ENCODE measurements around the gene NT5DC2.

NT5DC2 gene

DNA sequence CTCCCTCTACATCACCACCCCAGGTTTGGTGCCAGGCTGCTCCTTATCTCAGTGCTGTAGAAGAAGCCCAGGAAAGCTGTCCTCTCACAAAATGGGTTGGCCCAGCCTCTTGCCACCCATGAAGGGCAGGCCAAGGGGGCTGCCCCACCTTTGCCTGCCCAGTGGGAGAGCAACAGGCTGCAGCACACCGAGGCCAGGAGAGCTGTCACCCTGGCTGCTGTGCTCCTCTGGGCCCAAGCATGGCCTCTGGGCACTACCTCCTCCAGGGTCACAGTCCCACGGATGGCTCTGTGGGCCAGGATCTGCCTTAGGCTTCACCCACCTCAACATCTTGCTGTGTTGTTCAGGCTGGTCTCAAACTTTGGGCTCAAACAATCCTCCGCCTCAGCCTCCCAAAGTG lies 44.9 kb downstream of the NT5DC2 start:
- no peak overlapping the region for H3K4me3 ChIP-seq (ENCODE audit: low read length)
- H3K9me3 ChIP-seq (replicated peaks; ENCODE audit: low read length), result no peaks in the 10 kb centered on the region
- H3K4me1 ChIP-seq (ENCODE audit: control insufficient read depth, insufficient read depth, low read length), result no peaks in the 10 kb centered on the region
- H3K9ac ChIP-seq (ENCODE audit: low read depth, low read length), result no peak overlapping the region
- peaks cover 76% of the 10 kb centered on the region for H3K36me3 ChIP-seq (ENCODE audit: insufficient read depth, low read length)
- no peak overlapping the region for H3K4me2 ChIP-seq (ENCODE audit: low read length)
- H3K27me3 ChIP-seq (ENCODE audit: control insufficient read depth, insufficient read depth, low read length), result no peaks in the 10 kb centered on the region

DNA sequence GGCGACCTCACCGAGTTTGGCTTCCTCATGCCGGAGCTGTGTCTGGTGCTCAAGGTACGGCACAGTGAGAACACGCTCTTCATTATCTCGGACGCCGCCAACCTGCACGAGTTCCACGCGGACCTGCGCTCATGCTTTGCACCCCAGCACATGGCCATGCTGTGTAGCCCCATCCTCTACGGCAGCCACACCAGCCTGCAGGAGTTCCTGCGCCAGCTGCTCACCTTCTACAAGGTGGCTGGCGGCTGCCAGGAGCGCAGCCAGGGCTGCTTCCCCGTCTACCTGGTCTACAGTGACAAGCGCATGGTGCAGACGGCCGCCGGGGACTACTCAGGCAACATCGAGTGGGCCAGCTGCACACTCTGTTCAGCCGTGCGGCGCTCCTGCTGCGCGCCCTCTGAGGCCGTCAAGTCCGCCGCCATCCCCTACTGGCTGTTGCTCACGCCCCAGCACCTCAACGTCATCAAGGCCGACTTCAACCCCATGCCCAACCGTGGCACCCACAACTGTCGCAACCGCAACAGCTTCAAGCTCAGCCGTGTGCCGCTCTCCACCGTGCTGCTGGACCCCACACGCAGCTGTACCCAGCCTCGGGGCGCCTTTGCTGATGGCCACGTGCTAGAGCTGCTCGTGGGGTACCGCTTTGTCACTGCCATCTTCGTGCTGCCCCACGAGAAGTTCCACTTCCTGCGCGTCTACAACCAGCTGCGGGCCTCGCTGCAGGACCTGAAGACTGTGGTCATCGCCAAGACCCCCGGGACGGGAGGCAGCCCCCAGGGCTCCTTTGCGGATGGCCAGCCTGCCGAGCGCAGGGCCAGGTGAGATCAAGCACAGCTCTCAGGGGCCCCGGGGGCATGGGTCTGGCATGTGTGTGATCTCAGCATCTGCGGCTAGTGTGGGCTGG lies 45.6 kb downstream of the NT5DC2 start:
- H3K36me3 ChIP-seq (ENCODE audit: insufficient read depth, low read length), result peaks cover 79% of the 10 kb centered on the region
- no peak overlapping the region for H3K4me3 ChIP-seq (ENCODE audit: low read length)
- H3K9me3 ChIP-seq (replicated peaks; ENCODE audit: low read length), result no peaks in the 10 kb centered on the region
- no peak overlapping the region for H3K4me2 ChIP-seq (ENCODE audit: low read length)
- no peak overlapping the region for H3K9ac ChIP-seq (ENCODE audit: low read depth, low read length)
- no peaks in the 10 kb centered on the region for H3K4me1 ChIP-seq (ENCODE audit: control insufficient read depth, insufficient read depth, low read length)
- H3K27me3 ChIP-seq (ENCODE audit: control insufficient read depth, insufficient read depth, low read length), result no peaks in the 10 kb centered on the region

GRCh38 chr3:52487050-52487787 lies 46.4 kb downstream of the NT5DC2 start:
- Histone ChIP-seq H3K4me1 (ENCODE audit: control insufficient read depth, insufficient read depth, low read length) (no peaks in the 10 kb centered on the region), H3K4me3 (ENCODE audit: low read length) (no peak overlapping the region), H3K4me2 (ENCODE audit: low read length) (no peak overlapping the region), H3K27me3 (ENCODE audit: control insufficient read depth, insufficient read depth, low read length) (no peaks in the 10 kb centered on the region), H3K36me3 (ENCODE audit: insufficient read depth, low read length) (peaks cover 79% of the 10 kb centered on the region), H3K9ac (ENCODE audit: low read depth, low read length) (no peak overlapping the region), H3K9me3 (replicated peaks; ENCODE audit: low read length) (no peaks in the 10 kb centered on the region)

DNA sequence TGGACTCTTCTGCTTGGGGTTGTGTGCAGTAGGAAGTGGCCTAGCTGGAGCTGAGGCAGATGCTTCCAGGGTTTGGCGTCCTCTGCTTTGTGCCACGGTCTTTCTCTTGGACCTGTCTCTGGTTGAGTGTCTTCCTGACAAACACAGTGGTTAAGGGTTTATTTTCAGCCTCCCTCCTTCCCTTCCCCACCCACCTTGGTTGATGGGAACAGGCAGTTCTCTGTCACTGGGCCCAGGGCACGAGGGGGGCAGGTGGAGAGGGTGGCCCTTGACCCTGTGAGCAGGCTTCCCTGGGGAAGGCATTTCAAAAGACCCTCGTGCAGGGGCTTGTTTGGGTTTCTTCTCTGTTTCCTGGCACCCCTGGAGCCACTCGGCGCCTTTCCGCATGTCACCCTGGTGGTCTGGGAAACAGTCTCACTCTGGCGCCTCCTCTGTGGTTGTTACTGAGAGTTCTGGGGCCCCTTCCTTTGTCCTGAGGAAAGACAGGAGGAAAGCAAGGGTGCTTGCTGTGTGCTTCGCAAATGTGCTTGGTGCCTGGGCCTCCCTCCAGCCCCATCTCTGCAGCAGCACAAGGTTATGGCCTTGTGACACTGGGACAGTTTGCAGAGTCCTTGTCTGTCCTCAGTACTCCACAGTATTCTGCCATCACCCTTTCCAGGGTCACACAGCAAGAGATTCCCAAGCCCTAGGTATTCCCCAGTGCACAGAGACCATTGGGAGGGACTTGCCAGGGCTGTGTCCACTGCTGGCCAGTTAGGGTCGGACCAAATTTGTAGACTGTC lies 48.8 kb downstream of the NT5DC2 start:
- H3K9ac ChIP-seq (ENCODE audit: low read depth, low read length), result no peak overlapping the region
- H3K9me3 ChIP-seq (replicated peaks; ENCODE audit: low read length), result no peaks in the 10 kb centered on the region
- no peak overlapping the region for H3K4me2 ChIP-seq (ENCODE audit: low read length)
- H3K4me1 ChIP-seq (ENCODE audit: control insufficient read depth, insufficient read depth, low read length), result no peaks in the 10 kb centered on the region
- H3K4me3 ChIP-seq (ENCODE audit: low read length), result no peak overlapping the region
- peaks cover 79% of the 10 kb centered on the region for H3K36me3 ChIP-seq (ENCODE audit: insufficient read depth, low read length)
- H3K27me3 ChIP-seq (ENCODE audit: control insufficient read depth, insufficient read depth, low read length), result no peaks in the 10 kb centered on the region

GRCh38 chr3:52483577-52484381 lies 49.9 kb downstream of the NT5DC2 start:
- Histone ChIP-seq H3K9me3 (replicated peaks; ENCODE audit: low read length) (no peaks in the 10 kb centered on the region), H3K36me3 (ENCODE audit: insufficient read depth, low read length) (peaks cover 79% of the 10 kb centered on the region), H3K9ac (ENCODE audit: low read depth, low read length) (no peak overlapping the region), H3K4me1 (ENCODE audit: control insufficient read depth, insufficient read depth, low read length) (no peaks in the 10 kb centered on the region), H3K27me3 (ENCODE audit: control insufficient read depth, insufficient read depth, low read length) (no peaks in the 10 kb centered on the region), H3K4me3 (ENCODE audit: low read length) (no peak overlapping the region), H3K4me2 (ENCODE audit: low read length) (no peak overlapping the region)

GRCh38 chr3:52483081-52483480 lies 50.6 kb downstream of the NT5DC2 start:
- Histone ChIP-seq H3K27me3 (ENCODE audit: control insufficient read depth, insufficient read depth, low read length) (no peaks in the 10 kb centered on the region), H3K9ac (ENCODE audit: low read depth, low read length) (no peak overlapping the region), H3K36me3 (ENCODE audit: insufficient read depth, low read length) (peaks cover 82% of the 10 kb centered on the region), H3K4me2 (ENCODE audit: low read length) (no peak overlapping the region), H3K9me3 (replicated peaks; ENCODE audit: low read length) (no peaks in the 10 kb centered on the region), H3K4me1 (ENCODE audit: control insufficient read depth, insufficient read depth, low read length) (no peaks in the 10 kb centered on the region), H3K4me3 (ENCODE audit: low read length) (no peak overlapping the region)

DNA sequence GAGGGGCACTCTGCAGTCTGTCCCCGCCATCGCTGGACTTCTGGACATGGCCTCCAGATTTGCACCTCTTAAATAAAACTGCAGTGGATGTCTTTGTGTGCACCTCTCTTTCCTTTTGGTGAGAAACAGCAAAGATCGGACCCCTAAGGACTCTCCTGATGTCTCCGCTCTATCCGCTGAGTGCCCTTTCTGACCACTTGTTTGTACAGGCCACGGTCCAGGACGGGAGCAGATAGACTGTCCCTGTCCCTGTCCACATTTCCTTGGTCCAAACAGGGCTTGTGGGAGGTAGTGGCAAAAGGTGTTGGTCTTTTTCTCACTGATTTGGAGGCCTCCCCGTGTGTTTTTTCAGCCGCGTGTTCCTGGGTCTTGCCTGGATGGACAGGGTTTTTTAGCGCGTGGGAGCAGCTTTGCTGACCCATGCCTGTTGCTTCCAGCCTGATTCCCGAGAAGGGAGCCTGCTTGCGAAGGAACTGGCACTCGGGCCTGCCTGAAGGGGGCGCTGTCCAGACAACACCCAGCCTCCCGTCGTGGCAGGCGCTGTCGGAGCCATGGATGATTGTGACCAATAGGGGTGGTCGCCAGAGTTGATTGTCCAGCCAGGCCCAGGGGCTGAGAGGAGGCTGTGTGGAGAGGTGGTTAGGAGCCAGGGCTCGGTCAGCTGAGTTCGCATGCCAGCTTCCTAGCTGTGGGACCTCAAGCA lies 51.7 kb downstream of the NT5DC2 start:
- Histone ChIP-seq H3K9me3 (replicated peaks; ENCODE audit: low read length) (no peaks in the 10 kb centered on the region), H3K9ac (ENCODE audit: low read depth, low read length) (no peak overlapping the region), H3K36me3 (ENCODE audit: insufficient read depth, low read length) (peaks cover 82% of the 10 kb centered on the region), H3K4me3 (ENCODE audit: low read length) (no peak overlapping the region), H3K4me1 (ENCODE audit: control insufficient read depth, insufficient read depth, low read length) (no peaks in the 10 kb centered on the region), H3K4me2 (ENCODE audit: low read length) (no peak overlapping the region), H3K27me3 (ENCODE audit: control insufficient read depth, insufficient read depth, low read length) (no peaks in the 10 kb centered on the region)

DNA sequence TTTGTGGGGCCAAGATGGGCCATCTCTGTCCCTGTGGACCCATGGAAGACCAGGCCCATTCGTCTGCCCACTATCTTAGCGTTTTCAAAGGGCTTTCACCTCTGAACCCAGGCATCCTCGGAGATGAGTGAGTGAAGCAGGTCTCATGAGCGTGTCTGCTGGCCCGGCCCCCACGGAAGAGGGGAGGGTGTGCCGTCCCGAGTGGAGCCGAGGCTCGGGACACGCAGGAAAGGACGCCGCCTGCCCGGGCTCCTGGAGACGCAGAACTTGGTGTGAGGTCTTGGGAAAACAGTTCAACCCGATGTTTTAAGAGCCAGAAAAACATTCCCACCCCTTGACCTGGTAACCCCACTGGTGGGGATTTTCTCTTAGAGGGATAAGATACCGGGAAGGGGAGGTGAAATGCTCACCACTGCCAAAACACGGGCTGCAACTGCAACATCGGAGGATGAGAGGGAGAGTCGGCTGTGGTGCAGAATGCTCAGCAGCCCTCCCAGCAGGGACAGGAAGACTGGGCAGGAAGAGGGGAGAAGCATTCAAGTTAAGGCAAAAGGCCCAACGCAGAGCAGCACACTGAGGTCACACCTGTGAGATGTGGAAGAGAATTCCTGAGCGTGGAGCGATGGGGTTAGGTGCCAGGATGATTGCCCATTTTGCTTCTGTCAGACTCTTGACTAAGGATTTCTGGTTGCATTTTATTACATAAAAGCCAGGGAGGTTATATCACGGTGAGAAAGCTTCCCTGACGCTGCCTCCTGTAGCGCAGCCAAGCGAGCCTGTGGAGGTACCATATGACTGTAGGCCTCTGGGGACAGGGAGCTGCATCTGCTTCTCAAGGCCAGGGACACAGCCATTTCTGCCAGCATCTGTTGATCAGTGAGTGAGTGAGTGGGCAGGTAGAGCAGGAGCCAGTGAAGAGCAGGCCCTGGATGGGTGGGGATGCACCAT lies 52.6 kb downstream of the NT5DC2 start:
- H3K4me3 ChIP-seq (ENCODE audit: low read length), result no peak overlapping the region
- H3K4me2 ChIP-seq (ENCODE audit: low read length), result no peak overlapping the region
- no peaks in the 10 kb centered on the region for H3K27me3 ChIP-seq (ENCODE audit: control insufficient read depth, insufficient read depth, low read length)
- no peaks in the 10 kb centered on the region for H3K9me3 ChIP-seq (replicated peaks; ENCODE audit: low read length)
- no peak overlapping the region for H3K9ac ChIP-seq (ENCODE audit: low read depth, low read length)
- H3K4me1 ChIP-seq (ENCODE audit: control insufficient read depth, insufficient read depth, low read length), result no peaks in the 10 kb centered on the region
- H3K36me3 ChIP-seq (ENCODE audit: insufficient read depth, low read length), result peaks cover 84% of the 10 kb centered on the region

GRCh38 chr3:52479877-52480575 lies 53.6 kb downstream of the NT5DC2 start:
- Histone ChIP-seq H3K36me3 (ENCODE audit: insufficient read depth, low read length) (peaks cover 84% of the 10 kb centered on the region), H3K9me3 (replicated peaks; ENCODE audit: low read length) (no peaks in the 10 kb centered on the region), H3K4me1 (ENCODE audit: control insufficient read depth, insufficient read depth, low read length) (no peaks in the 10 kb centered on the region), H3K27me3 (ENCODE audit: control insufficient read depth, insufficient read depth, low read length) (no peaks in the 10 kb centered on the region), H3K4me2 (ENCODE audit: low read length) (no peak overlapping the region), H3K4me3 (ENCODE audit: low read length) (no peak overlapping the region), H3K9ac (ENCODE audit: low read depth, low read length) (no peak overlapping the region)

Measured in skeletal muscle satellite cell (primary cell).